HepG2 (cell line): ENCODE measurements around the gene KRTAP5-6. TPM values are rescaled to one million over a fixed set of nuclear protein-coding genes. Genes with fewer than 3 reads are reported as not detected.

Experiments
- DR1 ChIP-seq: sonication (generic); formaldehyde crosslinking; IDR thresholded peaks from 2 replicates; pipeline ENCODE4 v1.8.0; 2021; ENCODE audit warnings: mild to moderate bottlenecking, missing genetic modification reagents, inconsistent platforms
- ETV6 ChIP-seq: sonication (generic); formaldehyde crosslinking; conservative IDR thresholded peaks from 2 replicates; pipeline ENCODE4 v1.4.0; 2020; ENCODE audit warnings: missing genetic modification reagents
- HMGXB4 ChIP-seq, 2 experiments: sonication (generic) in 1 of 2; formaldehyde crosslinking in 1 of 2; IDR thresholded peaks; 2 replicates each; pipeline versions ENCODE4 v1.4.0 to v1.6.1; 2018 to 2020; ENCODE audit warnings: missing genetic modification reagents in 2 of 2, borderline replicate concordance in 1 of 2, low read depth in 1 of 2, mild to moderate bottlenecking in 1 of 2, missing biosample characterization in 1 of 2
- HNF1A ChIP-seq, 2 experiments: sonication (generic) in 1 of 2; formaldehyde crosslinking in 1 of 2; IDR thresholded peaks; 2 replicates each; pipeline versions ENCODE4 v1.4.0 to v1.6.1; 2016 to 2020; ENCODE audit warnings: borderline replicate concordance in 1 of 2, low read depth in 1 of 2, mild to moderate bottlenecking in 1 of 2, missing genetic modification reagents in 1 of 2
- JARID2 ChIP-seq: sonication (generic); formaldehyde crosslinking; IDR thresholded peaks from 2 replicates; pipeline ENCODE4 v1.8.1; 2023; ENCODE audit warnings: missing genetic modification reagents, inconsistent platforms; ENCODE audit not compliant: insufficient replicate concordance
- MED1 ChIP-seq: sonication (generic); formaldehyde crosslinking; IDR thresholded peaks from 2 replicates; pipeline ENCODE4 v1.4.0; 2020; ENCODE audit warnings: missing genetic modification reagents
- MEIS1 ChIP-seq: sonication (generic); formaldehyde crosslinking; IDR thresholded peaks from 2 replicates; pipeline ENCODE4 v1.9.0; 2021; ENCODE audit warnings: mild to moderate bottlenecking, missing genetic modification reagents, moderate library complexity, borderline replicate concordance
- MEIS2 ChIP-seq: sonication (generic); formaldehyde crosslinking; IDR thresholded peaks from 2 replicates; pipeline ENCODE4 v1.9.0; 2021; ENCODE audit warnings: mild to moderate bottlenecking, missing genetic modification reagents
- PITX1 ChIP-seq: sonication (generic); formaldehyde crosslinking; IDR thresholded peaks from 2 replicates; pipeline ENCODE4 v1.5.1; 2020; ENCODE audit warnings: mild to moderate bottlenecking, missing genetic modification reagents
- SMAD9 ChIP-seq: sonication (generic); formaldehyde crosslinking; IDR thresholded peaks from 2 replicates; pipeline ENCODE4 v1.5.1; 2020; ENCODE audit warnings: mild to moderate bottlenecking, missing genetic modification reagents
- SP4 ChIP-seq: sonication (generic); formaldehyde crosslinking; IDR thresholded peaks from 2 replicates; pipeline ENCODE4 v1.8.1; 2023; ENCODE audit warnings: mild to moderate bottlenecking, missing genetic modification reagents
- SPEN ChIP-seq: sonication (generic); formaldehyde crosslinking; IDR thresholded peaks from 2 replicates; pipeline ENCODE4 v1.5.1; 2020; ENCODE audit warnings: low read depth, mild to moderate bottlenecking, missing genetic modification reagents
- TSC22D2 ChIP-seq: sonication (generic); formaldehyde crosslinking; IDR thresholded peaks from 2 replicates; pipeline ENCODE4 v1.5.1; 2020; ENCODE audit warnings: missing genetic modification reagents, mild to moderate bottlenecking, borderline replicate concordance
- ZBTB33 ChIP-seq: sonication (generic); formaldehyde crosslinking; IDR thresholded peaks from 2 replicates; pipeline ENCODE4 v1.4.0; 2020; ENCODE audit warnings: missing genetic modification reagents
- ZBTB38 ChIP-seq: sonication (generic); formaldehyde crosslinking; IDR thresholded peaks from 2 replicates; pipeline ENCODE4 v1.5.1; 2020; ENCODE audit warnings: mild to moderate bottlenecking, missing genetic modification reagents
- ZMYM3 ChIP-seq: sonication (generic); formaldehyde crosslinking; IDR thresholded peaks from 2 replicates; pipeline ENCODE4 v1.5.1; 2020; ENCODE audit warnings: mild to moderate bottlenecking, missing genetic modification reagents
- ZNF230 ChIP-seq: sonication (generic); formaldehyde crosslinking; IDR thresholded peaks from 2 replicates; pipeline ENCODE4 v1.4.0; 2020; ENCODE audit warnings: mild to moderate bottlenecking, missing genetic modification reagents
- ZNF530 ChIP-seq: sonication (generic); formaldehyde crosslinking; IDR thresholded peaks from 2 replicates; pipeline ENCODE4 v1.5.0; 2020; ENCODE audit warnings: low read depth, mild to moderate bottlenecking, missing genetic modification reagents
- ZNF550 ChIP-seq: sonication (generic); formaldehyde crosslinking; IDR thresholded peaks from 2 replicates; pipeline ENCODE4 v1.4.0; 2020; ENCODE audit warnings: mild to moderate bottlenecking, missing genetic modification reagents, borderline replicate concordance
- ZSCAN25 ChIP-seq: sonication (generic); formaldehyde crosslinking; IDR thresholded peaks from 2 replicates; pipeline ENCODE4 v1.8.0; 2022; ENCODE audit warnings: mild to moderate bottlenecking, missing genetic modification reagents
- polyA plus RNA-seq, 8 experiments: library from polyadenylated mRNA; depleted of rRNA in 3 of 8; stranded (reverse) in 7 of 8; unstranded in 1 of 8; fragments of >200 nt; fragmentation: Illumina TruSeq in 4 of 8; extraction: Trizol in 4 of 8; gene quantifications; 2 replicates each; pipeline versions ENCODE4 v1.2.1 to v1.2.3, GENCODE V29; 2011 to 2016; ENCODE audit warnings: low read depth in 4 of 8, missing spikeins in 1 of 8, mixed read lengths in 1 of 8; ENCODE audit not compliant: insufficient read depth in 1 of 8
- total RNA-seq, 5 experiments: library from RNA; depleted of rRNA; stranded (reverse); fragments of >200 nt; fragmentation: Illumina TruSeq; extraction: Trizol; gene quantifications; 2 replicates each; pipeline ENCODE4 v1.2.3, GENCODE V29; 2016; ENCODE audit warnings: low read depth in 1 of 5

KRTAP5-6 gene
- total and polyA plus RNA-seq, 2 of the 13 experiments (the other 11 are each of a cell fraction or from before 2014, with no cell fraction given) = not detected

- no peak for TF ChIP-seq HNF1A (IDR thresholded peaks at IDR 0.05; ENCODE audit: low read depth)
- peak; percentile 29; the same call in 1 of the 2 replicates for TF ChIP-seq HNF1A (CRISPR knock-in tag; IDR thresholded peaks at IDR 0.05; ENCODE audit: borderline replicate concordance)
- TF ChIP-seq ZNF230 = 0 out of 2 replicates have a peak, but pooled peaks have one; percentile 53
- peak; percentile 69 for TF ChIP-seq MEIS2 (CRISPR knock-in tag)
- TF ChIP-seq DR1 (CRISPR knock-in tag) = no peak
- no peak for TF ChIP-seq ZNF530 (CRISPR knock-in tag)
- TF ChIP-seq MEIS1 (CRISPR knock-in tag) = no peak
- TF ChIP-seq ZNF550 (CRISPR knock-in tag) = no peak
- peak; percentile 51; the same call in 1 of the 2 replicates for TF ChIP-seq TSC22D2 (CRISPR knock-in tag)
- peak; percentile 25 to 79; a peak in 3 of 4 replicates for TF ChIP-seq HMGXB4 (CRISPR knock-in tag; IDR thresholded peaks at IDR 0.05; ENCODE audit: borderline replicate concordance in 1 of 2, low read depth in 1 of 2)
- no peak for TF ChIP-seq JARID2 (CRISPR knock-in tag)
- 0 out of 2 replicates have a peak, but pooled peaks have one; percentile 17 for TF ChIP-seq ZMYM3 (CRISPR knock-in tag)
- TF ChIP-seq ZSCAN25 (CRISPR knock-in tag) = peak; percentile 86
- 0 out of 2 replicates have a peak, but pooled peaks have one; percentile 16 for TF ChIP-seq SP4 (CRISPR knock-in tag)
- peak; percentile 43; the same call in 1 of the 2 replicates for TF ChIP-seq SPEN (CRISPR knock-in tag)
- TF ChIP-seq PITX1 (CRISPR knock-in tag) = peak; percentile 16; the same call in 1 of the 2 replicates
- peak; percentile 64; the same call in 1 of the 2 replicates for TF ChIP-seq ETV6 (CRISPR knock-in tag)
- peak; percentile 84 for TF ChIP-seq MED1 (CRISPR knock-in tag)
- TF ChIP-seq ZBTB33 = peak; percentile 44; the same call in 1 of the 2 replicates
- TF ChIP-seq ZBTB38 (CRISPR knock-in tag) = peak; percentile 85
- peak; percentile 38; the same call in 1 of the 2 replicates for TF ChIP-seq SMAD9 (CRISPR knock-in tag)
Measured at GRCh38 chr11:1652771-1653540, 44.0 kb upstream of the KRTAP5-6 start (continued).
